HepG2 (cell line): ENCODE results near the gene TOM1L2. TPM values are rescaled to one million over a fixed set of nuclear protein-coding genes. Genes with fewer than 3 reads are reported as not detected.

Source experiments
- CEBPB ChIP-seq: IDR thresholded peaks from 2 replicates; pipeline ENCODE4 v1.6.1; 2011; ENCODE audit warnings: low read depth, low read length, improper control_type of control experiment, borderline replicate concordance
- FOXA3 ChIP-seq: IDR thresholded peaks from 2 replicates; pipeline ENCODE4 v1.6.1; 2016; ENCODE audit warnings: missing genetic modification reagents, missing compliant biosample characterization
- HNRNPL ChIP-seq: fragments of 200-400 bp; formaldehyde crosslinking; IDR thresholded peaks from 2 replicates; pipeline ENCODE4 v1.6.1; 2017; ENCODE audit warnings: mild to moderate bottlenecking, low read depth, low read length
- KLF15 ChIP-seq: sonication (generic); formaldehyde crosslinking; IDR thresholded peaks from 2 replicates; pipeline ENCODE4 v1.8.1; 2023; ENCODE audit warnings: borderline replicate concordance, mild to moderate bottlenecking, inconsistent platforms, missing genetic modification reagents, mixed read lengths
- RBM39 ChIP-seq: fragments of 200-400 bp; formaldehyde crosslinking; IDR thresholded peaks from one replicate; pipeline ENCODE4 v1.6.1; 2018; ENCODE audit warnings: antibody characterized with exemption, mild to moderate bottlenecking, low read depth, low read length; ENCODE audit not compliant: poor library complexity, severe bottlenecking
- ZNF121 ChIP-seq: sonication (generic); formaldehyde crosslinking; IDR thresholded peaks from 2 replicates; pipeline ENCODE4 v1.5.0; 2020; ENCODE audit warnings: mild to moderate bottlenecking, missing genetic modification reagents
- ZNF234 ChIP-seq: sonication (generic); formaldehyde crosslinking; conservative IDR thresholded peaks from 2 replicates; pipeline ENCODE4 v1.5.1; 2020; ENCODE audit warnings: mild to moderate bottlenecking, missing genetic modification reagents
- ZNF430 ChIP-seq: sonication (generic); formaldehyde crosslinking; IDR thresholded peaks from 2 replicates; pipeline ENCODE4 v1.9.0; 2021; ENCODE audit warnings: mild to moderate bottlenecking, missing genetic modification reagents
- ZNF432 ChIP-seq: sonication (generic); formaldehyde crosslinking; IDR thresholded peaks from 2 replicates; pipeline ENCODE4 v1.5.0; 2020; ENCODE audit warnings: missing genetic modification reagents, mild to moderate bottlenecking, borderline replicate concordance
- ZNF644 ChIP-seq: IDR thresholded peaks from 2 replicates; pipeline ENCODE4 v1.6.1; 2016; ENCODE audit warnings: low read depth
- ZNF766 ChIP-seq: sonication (generic); formaldehyde crosslinking; IDR thresholded peaks from 2 replicates; pipeline ENCODE4 v1.5.0; 2020; ENCODE audit warnings: missing genetic modification reagents, borderline replicate concordance
- polyA plus RNA-seq, 8 experiments: library from polyadenylated mRNA; depleted of rRNA in 3 of 8; stranded (reverse) in 7 of 8; unstranded in 1 of 8; fragments of >200 nt; fragmentation: Illumina TruSeq in 4 of 8; extraction: Trizol in 4 of 8; gene quantifications; 2 replicates each; pipeline versions ENCODE4 v1.2.1 to v1.2.3, GENCODE V29; 2011 to 2016; ENCODE audit warnings: low read depth in 4 of 8, missing spikeins in 1 of 8, mixed read lengths in 1 of 8; ENCODE audit not compliant: insufficient read depth in 1 of 8
- total RNA-seq, 5 experiments: library from RNA; depleted of rRNA; stranded (reverse); fragments of >200 nt; fragmentation: Illumina TruSeq; extraction: Trizol; gene quantifications; 2 replicates each; pipeline ENCODE4 v1.2.3, GENCODE V29; 2016; ENCODE audit warnings: low read depth in 1 of 5
- TF ChIP-seq, protein P1 (sequence below), 2 experiments: sonication (generic) in 1 of 2; formaldehyde crosslinking in 1 of 2; IDR thresholded peaks; 2 replicates each; pipeline versions ENCODE4 v1.4.0 to v1.6.1; 2016 to 2020; ENCODE audit warnings: borderline replicate concordance in 1 of 2, low read depth in 1 of 2, mild to moderate bottlenecking in 1 of 2, missing genetic modification reagents in 1 of 2
- TF ChIP-seq, protein P2 (sequence below): sonication (generic); formaldehyde crosslinking; IDR thresholded peaks from 2 replicates; pipeline ENCODE4 v1.8.1; 2023; ENCODE audit warnings: missing genetic modification reagents, mild to moderate bottlenecking, borderline replicate concordance
- TF ChIP-seq, protein P3 (sequence below): sonication (generic); formaldehyde crosslinking; IDR thresholded peaks from 2 replicates; pipeline ENCODE4 v1.4.0; 2020; ENCODE audit warnings: missing genetic modification reagents
- TF ChIP-seq, protein P4 (sequence below): fragments of 450-650 bp; IDR thresholded peaks from 2 replicates; pipeline ENCODE4 v1.6.1; 2017; ENCODE audit warnings: mild to moderate bottlenecking

TOM1L2 gene
- total and polyA plus RNA-seq, 2 of the 13 experiments (the other 11 are each of a cell fraction or from before 2014, with no cell fraction given): 4.7 to 7.4 TPM

DNA sequence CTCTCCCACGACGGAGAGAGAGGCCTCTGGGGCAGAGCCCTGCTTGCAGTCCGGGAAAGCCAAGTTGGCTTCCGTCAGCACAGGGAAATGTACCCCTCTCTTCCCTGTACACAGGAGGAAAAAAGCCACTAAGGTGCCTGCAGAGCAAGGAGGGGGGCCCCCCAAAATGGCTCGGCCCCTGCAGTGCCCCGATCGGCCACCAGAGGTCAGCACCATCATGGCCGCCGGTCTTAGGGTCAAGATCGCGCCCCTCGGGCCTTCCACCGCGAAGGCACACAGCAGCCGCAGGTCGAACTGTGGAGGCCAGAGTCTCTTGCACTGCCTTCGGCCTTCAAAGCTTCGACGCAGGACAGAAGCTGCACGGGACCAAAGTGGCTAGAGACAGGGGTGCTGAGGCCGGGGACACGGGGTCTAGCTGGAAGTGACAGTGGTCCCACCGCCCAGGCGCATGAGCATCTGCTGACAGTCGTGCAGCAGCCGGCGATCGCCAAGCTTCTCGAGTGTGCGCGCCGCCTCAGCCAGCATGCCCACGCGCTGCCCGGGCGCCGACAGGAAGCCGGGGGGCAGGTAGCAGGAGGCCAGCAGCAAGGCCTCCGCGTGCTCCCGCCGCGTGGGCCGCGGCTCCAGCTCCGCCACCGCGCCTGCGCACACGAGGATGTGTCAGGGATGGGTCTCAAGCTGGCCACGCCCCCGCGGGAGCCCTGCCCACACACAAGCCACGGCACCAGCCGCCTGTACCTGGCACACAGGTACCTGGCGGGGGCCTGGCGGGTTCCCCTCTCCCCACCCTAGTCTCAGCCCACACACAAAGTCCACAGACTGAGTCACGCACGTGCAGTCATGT lies 159.8 kb downstream of the TOM1L2 start (continued):
- TF ChIP-seq, protein P1, sequence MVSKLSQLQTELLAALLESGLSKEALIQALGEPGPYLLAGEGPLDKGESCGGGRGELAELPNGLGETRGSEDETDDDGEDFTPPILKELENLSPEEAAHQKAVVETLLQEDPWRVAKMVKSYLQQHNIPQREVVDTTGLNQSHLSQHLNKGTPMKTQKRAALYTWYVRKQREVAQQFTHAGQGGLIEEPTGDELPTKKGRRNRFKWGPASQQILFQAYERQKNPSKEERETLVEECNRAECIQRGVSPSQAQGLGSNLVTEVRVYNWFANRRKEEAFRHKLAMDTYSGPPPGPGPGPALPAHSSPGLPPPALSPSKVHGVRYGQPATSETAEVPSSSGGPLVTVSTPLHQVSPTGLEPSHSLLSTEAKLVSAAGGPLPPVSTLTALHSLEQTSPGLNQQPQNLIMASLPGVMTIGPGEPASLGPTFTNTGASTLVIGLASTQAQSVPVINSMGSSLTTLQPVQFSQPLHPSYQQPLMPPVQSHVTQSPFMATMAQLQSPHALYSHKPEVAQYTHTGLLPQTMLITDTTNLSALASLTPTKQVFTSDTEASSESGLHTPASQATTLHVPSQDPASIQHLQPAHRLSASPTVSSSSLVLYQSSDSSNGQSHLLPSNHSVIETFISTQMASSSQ (IDR thresholded peaks at IDR 0.05; ENCODE audit: low read depth): no peak
- TF ChIP-seq, protein P1 (CRISPR knock-in tag; IDR thresholded peaks at IDR 0.05; ENCODE audit: borderline replicate concordance): no peak
- TF ChIP-seq ZNF432 (CRISPR knock-in tag) (no peak), CEBPB (no peak), KLF15 (CRISPR knock-in tag) (peak; percentile 44; the same call in 1 of the 2 replicates), ZNF766 (CRISPR knock-in tag) (peak; percentile 48; the same call in 1 of the 2 replicates), ZNF121 (CRISPR knock-in tag) (0 out of 2 replicates have a peak, but pooled peaks have one; percentile 15), ZNF234 (no peak), ZNF430 (CRISPR knock-in tag) (no peak), FOXA3 (CRISPR knock-in tag) (peak; percentile 30; the same call in 1 of the 2 replicates), RBM39 (peak; percentile 34), HNRNPL (0 out of 2 replicates have a peak, but pooled peaks have one; percentile 47), ZNF644 (CRISPR knock-in tag) (no peak)
- TF ChIP-seq, protein P2, sequence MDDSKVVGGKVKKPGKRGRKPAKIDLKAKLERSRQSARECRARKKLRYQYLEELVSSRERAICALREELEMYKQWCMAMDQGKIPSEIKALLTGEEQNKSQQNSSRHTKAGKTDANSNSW: no peak
- TF ChIP-seq, protein P3, sequence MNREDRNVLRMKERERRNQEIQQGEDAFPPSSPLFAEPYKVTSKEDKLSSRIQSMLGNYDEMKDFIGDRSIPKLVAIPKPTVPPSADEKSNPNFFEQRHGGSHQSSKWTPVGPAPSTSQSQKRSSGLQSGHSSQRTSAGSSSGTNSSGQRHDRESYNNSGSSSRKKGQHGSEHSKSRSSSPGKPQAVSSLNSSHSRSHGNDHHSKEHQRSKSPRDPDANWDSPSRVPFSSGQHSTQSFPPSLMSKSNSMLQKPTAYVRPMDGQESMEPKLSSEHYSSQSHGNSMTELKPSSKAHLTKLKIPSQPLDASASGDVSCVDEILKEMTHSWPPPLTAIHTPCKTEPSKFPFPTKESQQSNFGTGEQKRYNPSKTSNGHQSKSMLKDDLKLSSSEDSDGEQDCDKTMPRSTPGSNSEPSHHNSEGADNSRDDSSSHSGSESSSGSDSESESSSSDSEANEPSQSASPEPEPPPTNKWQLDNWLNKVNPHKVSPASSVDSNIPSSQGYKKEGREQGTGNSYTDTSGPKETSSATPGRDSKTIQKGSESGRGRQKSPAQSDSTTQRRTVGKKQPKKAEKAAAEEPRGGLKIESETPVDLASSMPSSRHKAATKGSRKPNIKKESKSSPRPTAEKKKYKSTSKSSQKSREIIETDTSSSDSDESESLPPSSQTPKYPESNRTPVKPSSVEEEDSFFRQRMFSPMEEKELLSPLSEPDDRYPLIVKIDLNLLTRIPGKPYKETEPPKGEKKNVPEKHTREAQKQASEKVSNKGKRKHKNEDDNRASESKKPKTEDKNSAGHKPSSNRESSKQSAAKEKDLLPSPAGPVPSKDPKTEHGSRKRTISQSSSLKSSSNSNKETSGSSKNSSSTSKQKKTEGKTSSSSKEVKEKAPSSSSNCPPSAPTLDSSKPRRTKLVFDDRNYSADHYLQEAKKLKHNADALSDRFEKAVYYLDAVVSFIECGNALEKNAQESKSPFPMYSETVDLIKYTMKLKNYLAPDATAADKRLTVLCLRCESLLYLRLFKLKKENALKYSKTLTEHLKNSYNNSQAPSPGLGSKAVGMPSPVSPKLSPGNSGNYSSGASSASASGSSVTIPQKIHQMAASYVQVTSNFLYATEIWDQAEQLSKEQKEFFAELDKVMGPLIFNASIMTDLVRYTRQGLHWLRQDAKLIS (CRISPR knock-in tag): no peak
- TF ChIP-seq, protein P4, sequence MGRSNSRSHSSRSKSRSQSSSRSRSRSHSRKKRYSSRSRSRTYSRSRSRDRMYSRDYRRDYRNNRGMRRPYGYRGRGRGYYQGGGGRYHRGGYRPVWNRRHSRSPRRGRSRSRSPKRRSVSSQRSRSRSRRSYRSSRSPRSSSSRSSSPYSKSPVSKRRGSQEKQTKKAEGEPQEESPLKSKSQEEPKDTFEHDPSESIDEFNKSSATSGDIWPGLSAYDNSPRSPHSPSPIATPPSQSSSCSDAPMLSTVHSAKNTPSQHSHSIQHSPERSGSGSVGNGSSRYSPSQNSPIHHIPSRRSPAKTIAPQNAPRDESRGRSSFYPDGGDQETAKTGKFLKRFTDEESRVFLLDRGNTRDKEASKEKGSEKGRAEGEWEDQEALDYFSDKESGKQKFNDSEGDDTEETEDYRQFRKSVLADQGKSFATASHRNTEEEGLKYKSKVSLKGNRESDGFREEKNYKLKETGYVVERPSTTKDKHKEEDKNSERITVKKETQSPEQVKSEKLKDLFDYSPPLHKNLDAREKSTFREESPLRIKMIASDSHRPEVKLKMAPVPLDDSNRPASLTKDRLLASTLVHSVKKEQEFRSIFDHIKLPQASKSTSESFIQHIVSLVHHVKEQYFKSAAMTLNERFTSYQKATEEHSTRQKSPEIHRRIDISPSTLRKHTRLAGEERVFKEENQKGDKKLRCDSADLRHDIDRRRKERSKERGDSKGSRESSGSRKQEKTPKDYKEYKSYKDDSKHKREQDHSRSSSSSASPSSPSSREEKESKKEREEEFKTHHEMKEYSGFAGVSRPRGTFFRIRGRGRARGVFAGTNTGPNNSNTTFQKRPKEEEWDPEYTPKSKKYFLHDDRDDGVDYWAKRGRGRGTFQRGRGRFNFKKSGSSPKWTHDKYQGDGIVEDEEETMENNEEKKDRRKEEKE: no peak
